Measurements from ENCODE around the gene NOS1AP. TPM values are rescaled to one million over a fixed set of nuclear protein-coding genes. Genes with fewer than 3 reads are reported as not detected.

NOS1AP gene
- polyA plus RNA-seq, 4 donors = 0.89 to 2.1 (median 1.7) TPM

DNA sequence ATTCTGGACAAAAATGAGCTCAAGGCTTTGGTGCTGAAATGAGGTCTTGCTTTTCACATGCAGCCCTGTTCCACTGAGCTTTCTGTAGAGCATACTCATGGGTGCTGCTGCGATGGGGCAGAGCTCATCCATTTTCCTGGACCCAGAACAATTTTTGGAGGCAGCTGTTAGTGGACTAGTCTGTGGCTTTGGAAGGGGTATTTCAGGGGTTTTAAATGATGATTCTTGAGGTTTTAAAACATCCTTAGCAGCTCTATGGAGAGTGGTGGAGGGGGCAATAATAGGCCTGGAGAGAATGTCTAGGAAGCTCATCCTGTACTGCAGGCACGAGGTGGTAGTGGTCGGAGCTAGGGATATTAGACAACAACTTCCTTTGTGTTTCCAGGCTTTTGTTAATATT, 16.5 kb downstream of the NOS1AP start:
- Histone ChIP-seq H3K27me3 (ENCODE audit: control insufficient read depth in 3 of 3, insufficient read depth in 3 of 3, low read length in 3 of 3) (no peaks in the 10 kb centered on the region), H3K27ac (ENCODE audit: low read depth in 1 of 3, low read length in 2 of 3) (no peak overlapping the region), H3K4me3 (ENCODE audit: low read depth in 1 of 3, low read length in 3 of 3) (no peak overlapping the region), H3K9me3 (ENCODE audit: control insufficient read depth in 2 of 2, insufficient read depth in 1 of 2, low read depth in 1 of 2, low read length in 1 of 2) (no peaks in the 10 kb centered on the region), H3K36me3 (ENCODE audit: control insufficient read depth in 3 of 3, insufficient read depth in 2 of 3, low read depth in 1 of 3, low read length in 3 of 3) (no peaks in the 10 kb centered on the region), H3K4me1 (ENCODE audit: control insufficient read depth in 3 of 3, insufficient read depth in 2 of 3, low read depth in 1 of 3, low read length in 2 of 3) (no peaks in the 10 kb centered on the region)
- DNase-seq (no peak), FAIRE-seq (no peak)
- WGBS, 3 donors = 89 to 95% (median 90%) methylated on average over 3 of the region's 3 CpGs

DNA sequence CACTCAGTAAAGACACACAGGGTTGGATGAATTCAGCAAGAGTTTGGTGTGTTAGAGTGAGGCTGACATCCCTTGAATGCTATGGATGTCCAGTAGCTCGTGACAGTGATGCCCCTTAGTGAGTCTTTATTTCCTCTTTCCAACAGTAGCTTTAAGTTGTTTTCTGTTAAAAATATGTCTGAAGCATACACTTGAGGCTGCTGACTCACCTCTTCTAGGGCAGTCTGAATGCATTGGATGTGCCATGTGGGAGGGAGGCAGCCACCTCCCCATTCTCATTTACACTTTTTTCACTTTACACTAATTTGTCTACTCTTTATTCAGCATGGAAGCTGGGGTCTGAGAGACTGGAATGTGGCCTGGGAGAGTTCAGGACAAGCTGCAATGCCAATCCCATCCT, 17.6 kb downstream of the NOS1AP start:
- DNase-seq = no peak
- WGBS, 3 donors = 77 to 83% (median 79%) methylated on average over 1 of the region's 1 CpG
- Histone ChIP-seq H3K4me1 (ENCODE audit: control insufficient read depth in 3 of 3, insufficient read depth in 2 of 3, low read depth in 1 of 3, low read length in 2 of 3) (no peaks in the 10 kb centered on the region), H3K9me3 (ENCODE audit: control insufficient read depth in 2 of 2, insufficient read depth in 1 of 2, low read depth in 1 of 2, low read length in 1 of 2) (no peaks in the 10 kb centered on the region), H3K27ac (ENCODE audit: low read depth in 1 of 3, low read length in 2 of 3) (no peak overlapping the region), H3K4me3 (ENCODE audit: low read depth in 1 of 3, low read length in 3 of 3) (no peak overlapping the region), H3K27me3 (ENCODE audit: control insufficient read depth in 3 of 3, insufficient read depth in 3 of 3, low read length in 3 of 3) (no peaks in the 10 kb centered on the region), H3K36me3 (ENCODE audit: control insufficient read depth in 3 of 3, insufficient read depth in 2 of 3, low read depth in 1 of 3, low read length in 3 of 3) (no peaks in the 10 kb centered on the region)
- no peak for FAIRE-seq

- Histone ChIP-seq H3K9me3 (ENCODE audit: control insufficient read depth in 2 of 2, insufficient read depth in 1 of 2, low read depth in 1 of 2, low read length in 1 of 2) (no peaks in the 10 kb centered on the region), H3K36me3 (ENCODE audit: control insufficient read depth in 3 of 3, insufficient read depth in 2 of 3, low read depth in 1 of 3, low read length in 3 of 3) (no peaks in the 10 kb centered on the region), H3K4me3 (ENCODE audit: low read depth in 1 of 3, low read length in 3 of 3) (no peak overlapping the region), H3K27ac (ENCODE audit: low read depth in 1 of 3, low read length in 2 of 3) (no peak overlapping the region), H3K27me3 (ENCODE audit: control insufficient read depth in 3 of 3, insufficient read depth in 3 of 3, low read length in 3 of 3) (no peaks in the 10 kb centered on the region), H3K4me1 (ENCODE audit: control insufficient read depth in 3 of 3, insufficient read depth in 2 of 3, low read depth in 1 of 3, low read length in 2 of 3) (no peaks in the 10 kb centered on the region)
- WGBS, 3 donors = 90 to 96% (median 90%) methylated on average over 1 of the region's 1 CpG
- FAIRE-seq = no peak
- no peak for DNase-seq
Observed at GRCh38 chr1:162087574-162087973, 18.1 kb downstream of the NOS1AP start.

GRCh38 chr1:162088281-162088969, 18.9 kb downstream of the NOS1AP start:
- Histone ChIP-seq H3K27me3 (ENCODE audit: control insufficient read depth in 3 of 3, insufficient read depth in 3 of 3, low read length in 3 of 3) (no peaks in the 10 kb centered on the region), H3K4me3 (ENCODE audit: low read depth in 1 of 3, low read length in 3 of 3) (no peak overlapping the region), H3K36me3 (ENCODE audit: control insufficient read depth in 3 of 3, insufficient read depth in 2 of 3, low read depth in 1 of 3, low read length in 3 of 3) (no peaks in the 10 kb centered on the region), H3K27ac (ENCODE audit: low read depth in 1 of 3, low read length in 2 of 3) (no peak overlapping the region), H3K9me3 (ENCODE audit: control insufficient read depth in 2 of 2, insufficient read depth in 1 of 2, low read depth in 1 of 2, low read length in 1 of 2) (no peaks in the 10 kb centered on the region), H3K4me1 (ENCODE audit: control insufficient read depth in 3 of 3, insufficient read depth in 2 of 3, low read depth in 1 of 3, low read length in 2 of 3) (no peaks in the 10 kb centered on the region)
- 74 to 80% (median 78%) methylated on average over 5 of the region's 5 CpGs for WGBS, 3 donors
- FAIRE-seq = no peak
- DNase-seq = no peak

- WGBS, 3 donors = 77 to 94% (median 88%) methylated on average over 2 of the region's 2 CpGs
- Histone ChIP-seq H3K27ac (ENCODE audit: low read depth in 1 of 3, low read length in 2 of 3) (no peak overlapping the region), H3K4me1 (ENCODE audit: control insufficient read depth in 3 of 3, insufficient read depth in 2 of 3, low read depth in 1 of 3, low read length in 2 of 3) (no peaks in the 10 kb centered on the region), H3K9me3 (ENCODE audit: control insufficient read depth in 2 of 2, insufficient read depth in 1 of 2, low read depth in 1 of 2, low read length in 1 of 2) (no peaks in the 10 kb centered on the region), H3K36me3 (ENCODE audit: control insufficient read depth in 3 of 3, insufficient read depth in 2 of 3, low read depth in 1 of 3, low read length in 3 of 3) (no peaks in the 10 kb centered on the region), H3K27me3 (ENCODE audit: control insufficient read depth in 3 of 3, insufficient read depth in 3 of 3, low read length in 3 of 3) (no peaks in the 10 kb centered on the region), H3K4me3 (ENCODE audit: low read depth in 1 of 3, low read length in 3 of 3) (no peak overlapping the region)
- DNase-seq (no peak), FAIRE-seq (no peak)
Observed at GRCh38 chr1:162089748-162090147, 20.3 kb downstream of the NOS1AP start.

DNA sequence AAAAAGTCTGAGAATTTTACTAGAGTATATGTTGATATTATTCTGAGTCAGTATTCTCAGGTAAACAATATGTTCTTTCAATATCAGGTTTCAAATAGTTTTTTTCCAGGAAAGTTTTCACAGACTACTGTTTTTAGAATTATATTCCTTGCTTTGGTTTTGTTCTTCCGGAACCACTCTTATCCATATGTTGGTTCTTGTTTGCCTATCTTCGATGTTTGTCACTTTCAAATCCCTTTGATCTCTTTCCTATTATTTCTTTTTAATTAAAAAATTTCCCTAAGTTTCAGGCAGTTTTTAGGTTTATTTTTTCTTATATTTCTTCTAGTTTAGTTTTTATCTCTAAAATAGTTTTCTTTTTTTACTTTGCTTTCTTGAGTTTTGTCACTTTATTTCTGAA, 20.9 kb downstream of the NOS1AP start:
- no peaks in the 10 kb centered on the region for H3K9me3 ChIP-seq (ENCODE audit: control insufficient read depth in 2 of 2, insufficient read depth in 1 of 2, low read depth in 1 of 2, low read length in 1 of 2)
- no peak overlapping the region for H3K27ac ChIP-seq (ENCODE audit: low read depth in 1 of 3, low read length in 2 of 3)
- H3K4me1 ChIP-seq (ENCODE audit: control insufficient read depth in 3 of 3, insufficient read depth in 2 of 3, low read depth in 1 of 3, low read length in 2 of 3) = no peaks in the 10 kb centered on the region
- DNase-seq (no peak), FAIRE-seq (no peak)
- H3K36me3 ChIP-seq (ENCODE audit: control insufficient read depth in 3 of 3, insufficient read depth in 2 of 3, low read depth in 1 of 3, low read length in 3 of 3) = no peaks in the 10 kb centered on the region
- no peaks in the 10 kb centered on the region for H3K27me3 ChIP-seq (ENCODE audit: control insufficient read depth in 3 of 3, insufficient read depth in 3 of 3, low read length in 3 of 3)
- H3K4me3 ChIP-seq (ENCODE audit: low read depth in 1 of 3, low read length in 3 of 3) = no peak overlapping the region
- 93 to 100% (median 97%) methylated on average over 2 of the region's 2 CpGs for WGBS, 3 donors

GRCh38 chr1:162091681-162092524, 22.4 kb downstream of the NOS1AP start:
- Histone ChIP-seq H3K4me1 (ENCODE audit: control insufficient read depth in 3 of 3, insufficient read depth in 2 of 3, low read depth in 1 of 3, low read length in 2 of 3) (no peaks in the 10 kb centered on the region), H3K27ac (ENCODE audit: low read depth in 1 of 3, low read length in 2 of 3) (no peak overlapping the region), H3K9me3 (ENCODE audit: control insufficient read depth in 2 of 2, insufficient read depth in 1 of 2, low read depth in 1 of 2, low read length in 1 of 2) (no peaks in the 10 kb centered on the region), H3K36me3 (ENCODE audit: control insufficient read depth in 3 of 3, insufficient read depth in 2 of 3, low read depth in 1 of 3, low read length in 3 of 3) (no peaks in the 10 kb centered on the region), H3K4me3 (ENCODE audit: low read depth in 1 of 3, low read length in 3 of 3) (no peak overlapping the region), H3K27me3 (ENCODE audit: control insufficient read depth in 3 of 3, insufficient read depth in 3 of 3, low read length in 3 of 3) (no peaks in the 10 kb centered on the region)
- no peak for FAIRE-seq
- DNase-seq = no peak
- WGBS, 3 donors = 51 to 60% (median 57%) methylated on average over 4 of the region's 4 CpGs

DNA sequence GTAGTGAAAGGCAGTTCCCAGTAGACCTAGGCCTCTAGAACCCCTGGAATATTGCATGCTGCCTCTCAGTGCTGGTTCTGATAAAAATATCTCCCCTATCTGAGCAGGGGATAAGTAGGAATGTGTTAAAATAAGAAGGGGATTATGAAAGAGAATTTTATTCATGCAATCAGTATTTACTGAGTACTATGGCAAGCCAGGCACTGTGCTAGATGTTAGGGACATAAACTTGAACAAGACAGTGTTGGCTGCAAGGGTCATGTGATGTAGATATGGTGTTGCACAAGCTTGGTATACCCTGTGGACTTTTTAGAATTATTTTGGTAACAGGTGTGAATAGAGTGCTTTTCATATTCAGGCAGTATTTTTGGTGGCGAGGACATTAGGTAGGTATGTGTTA, 23.6 kb downstream of the NOS1AP start:
- WGBS, 3 donors = 96 to 100% (median 98%) methylated on average over 1 of the region's 1 CpG

More for the DNA sequence above, 23.6 kb downstream of the NOS1AP start:
- no peak for DNase-seq
- Histone ChIP-seq H3K4me1 (ENCODE audit: control insufficient read depth in 3 of 3, insufficient read depth in 2 of 3, low read depth in 1 of 3, low read length in 2 of 3) (no peaks in the 10 kb centered on the region), H3K36me3 (ENCODE audit: control insufficient read depth in 3 of 3, insufficient read depth in 2 of 3, low read depth in 1 of 3, low read length in 3 of 3) (no peaks in the 10 kb centered on the region), H3K27me3 (ENCODE audit: control insufficient read depth in 3 of 3, insufficient read depth in 3 of 3, low read length in 3 of 3) (no peaks in the 10 kb centered on the region), H3K9me3 (ENCODE audit: control insufficient read depth in 2 of 2, insufficient read depth in 1 of 2, low read depth in 1 of 2, low read length in 1 of 2) (no peaks in the 10 kb centered on the region), H3K27ac (ENCODE audit: low read depth in 1 of 3, low read length in 2 of 3) (no peak overlapping the region), H3K4me3 (ENCODE audit: low read depth in 1 of 3, low read length in 3 of 3) (no peak overlapping the region)
- FAIRE-seq = no peak
